ENCODE results near the gene MGAT4C. TPM values are rescaled to one million over a fixed set of nuclear protein-coding genes. Genes with fewer than 3 reads are reported as not detected.

MGAT4C gene
- total and polyA plus RNA-seq, 11 donors, result 0.13 to 15.5 (median 4.6) TPM

DNA sequence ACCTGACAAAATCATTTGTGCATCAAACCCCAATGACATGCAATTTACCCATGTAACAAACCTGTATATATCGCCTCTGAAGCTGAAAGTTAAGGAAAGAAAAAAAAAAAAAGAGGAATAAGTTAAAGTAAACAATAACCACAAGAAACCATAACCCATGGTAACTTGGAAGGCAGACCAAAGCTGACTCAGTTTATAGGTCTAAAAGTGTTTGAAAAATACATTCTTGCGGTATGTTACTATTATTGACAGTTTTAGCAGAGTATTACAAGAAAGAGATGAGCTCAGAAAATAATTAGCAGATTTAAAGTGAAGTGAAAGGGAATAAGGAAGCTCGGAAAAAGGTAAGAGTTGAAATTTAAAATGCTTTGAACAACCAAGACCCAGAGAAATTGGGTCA, 34.4 kb upstream of the MGAT4C start:
- no peak for ATAC-seq
- 83 to 92% (median 88%) methylated on average over 3 of the region's 3 CpGs for WGBS, 4 donors
- H3K27me3 ChIP-seq, result no peaks in the 10 kb centered on the region

DNA sequence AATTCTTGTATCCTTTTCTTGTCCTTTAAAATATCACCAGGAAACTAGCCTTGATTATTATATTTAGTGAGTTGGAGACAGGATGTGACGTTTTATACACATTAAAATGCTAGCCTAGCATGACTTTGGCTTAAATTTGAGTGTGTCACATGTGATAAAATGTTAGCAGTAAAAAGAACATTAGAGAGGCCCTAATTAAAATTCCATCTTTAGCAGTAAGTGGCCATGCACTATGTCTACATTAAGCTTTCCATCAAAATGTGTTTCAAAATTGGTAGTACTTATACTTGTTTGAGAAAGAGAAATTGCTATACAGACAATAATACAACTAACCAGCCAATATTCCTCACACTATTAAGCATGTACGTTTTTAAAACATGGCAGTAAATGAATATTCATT, 29.9 kb upstream of the MGAT4C start:
- Histone ChIP-seq H3K4me1 (no peaks in the 10 kb centered on the region), H3K4me3 (no peak overlapping the region), H3K27ac (no peak overlapping the region), H3K36me3 (no peaks in the 10 kb centered on the region), H3K27me3 (no peaks in the 10 kb centered on the region), H3K9me3 (peaks cover 0 to 11% (median 0%) of the 10 kb centered on the region in 12 donors)
- DNase-seq (no peak), ATAC-seq (no peak)
- WGBS, 4 donors, result 48 to 57% (median 53%) methylated on average over 2 of the region's 2 CpGs
- intact Hi-C loops (cut with DNase I), result no loop called here
- TF ChIP-seq, protein P1, sequence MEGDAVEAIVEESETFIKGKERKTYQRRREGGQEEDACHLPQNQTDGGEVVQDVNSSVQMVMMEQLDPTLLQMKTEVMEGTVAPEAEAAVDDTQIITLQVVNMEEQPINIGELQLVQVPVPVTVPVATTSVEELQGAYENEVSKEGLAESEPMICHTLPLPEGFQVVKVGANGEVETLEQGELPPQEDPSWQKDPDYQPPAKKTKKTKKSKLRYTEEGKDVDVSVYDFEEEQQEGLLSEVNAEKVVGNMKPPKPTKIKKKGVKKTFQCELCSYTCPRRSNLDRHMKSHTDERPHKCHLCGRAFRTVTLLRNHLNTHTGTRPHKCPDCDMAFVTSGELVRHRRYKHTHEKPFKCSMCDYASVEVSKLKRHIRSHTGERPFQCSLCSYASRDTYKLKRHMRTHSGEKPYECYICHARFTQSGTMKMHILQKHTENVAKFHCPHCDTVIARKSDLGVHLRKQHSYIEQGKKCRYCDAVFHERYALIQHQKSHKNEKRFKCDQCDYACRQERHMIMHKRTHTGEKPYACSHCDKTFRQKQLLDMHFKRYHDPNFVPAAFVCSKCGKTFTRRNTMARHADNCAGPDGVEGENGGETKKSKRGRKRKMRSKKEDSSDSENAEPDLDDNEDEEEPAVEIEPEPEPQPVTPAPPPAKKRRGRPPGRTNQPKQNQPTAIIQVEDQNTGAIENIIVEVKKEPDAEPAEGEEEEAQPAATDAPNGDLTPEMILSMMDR (IDR thresholded peaks at IDR 0.05), result no peak
- no peak for TF ChIP-seq POLR2A (IDR thresholded peaks at IDR 0.05)

More for the DNA sequence above, 34.4 kb upstream of the MGAT4C start:
- no peak overlapping the region for H3K4me3 ChIP-seq
- H3K36me3 ChIP-seq, result no peaks in the 10 kb centered on the region
- H3K9me3 ChIP-seq, result peaks cover 0 to 11% (median 0%) of the 10 kb centered on the region in 12 donors
- H3K27ac ChIP-seq, result no peak overlapping the region
- H3K4me1 ChIP-seq, result no peaks in the 10 kb centered on the region
- TF ChIP-seq, protein P1 (IDR thresholded peaks at IDR 0.05), result no peak
- TF ChIP-seq POLR2A (IDR thresholded peaks at IDR 0.05), result no peak
- no peak for DNase-seq
- intact Hi-C loops (cut with DNase I), result no loop called here

- peaks cover 0 to 5% (median 0%) of the 10 kb centered on the region in 12 donors for H3K9me3 ChIP-seq
- ATAC-seq (no peak), DNase-seq (no peak)
- no peak overlapping the region for H3K27ac ChIP-seq
- H3K4me1 ChIP-seq, result no peaks in the 10 kb centered on the region
- intact Hi-C loops (cut with DNase I), result no loop called here
- H3K36me3 ChIP-seq, result no peaks in the 10 kb centered on the region
- H3K4me3 ChIP-seq, result no peak overlapping the region
- no peaks in the 10 kb centered on the region for H3K27me3 ChIP-seq
- no peak for TF ChIP-seq POLR2A (IDR thresholded peaks at IDR 0.05)
- TF ChIP-seq, protein P1 (IDR thresholded peaks at IDR 0.05), result no peak
- WGBS, 4 donors, result 47 to 55% (median 51%) methylated on average over 2 of the region's 2 CpGs
Measured at GRCh38 chr12:86283620-86284019, 27.4 kb upstream of the MGAT4C start.

DNA sequence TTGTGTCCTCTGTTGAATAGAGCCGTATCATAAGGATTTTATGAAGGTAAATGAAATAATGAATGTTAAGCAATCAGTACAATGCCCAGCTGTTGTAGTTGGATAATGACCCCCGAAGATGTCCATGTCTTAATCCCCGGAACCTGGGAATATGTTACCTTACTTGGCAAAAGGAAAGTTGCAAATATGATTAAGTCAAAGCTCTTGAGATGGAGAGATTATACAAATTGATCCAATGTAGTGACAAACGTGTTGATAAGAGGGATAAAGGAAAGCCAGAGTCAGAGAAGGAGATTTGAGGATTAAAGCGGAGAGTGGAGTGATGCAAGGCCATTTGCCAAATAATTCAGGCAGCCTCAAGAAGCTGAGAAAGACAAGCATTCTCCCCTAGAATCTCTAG, 19.2 kb upstream of the MGAT4C start:
- Histone ChIP-seq H3K4me1 (no peaks in the 10 kb centered on the region), H3K9me3 (no peaks in the 10 kb centered on the region), H3K27ac (no peak overlapping the region), H3K27me3 (no peaks in the 10 kb centered on the region), H3K36me3 (no peaks in the 10 kb centered on the region), H3K4me3 (no peak overlapping the region)
- DNase-seq (no peak), ATAC-seq (no peak)
- WGBS, 4 donors, result 86 to 87% (median 86%) methylated on average over 5 of the region's 5 CpGs
- TF ChIP-seq POLR2A (IDR thresholded peaks at IDR 0.05), result no peak
- TF ChIP-seq, protein P1 (IDR thresholded peaks at IDR 0.05), result no peak
- intact Hi-C loops (cut with DNase I), result no loop called here
